ENCODE data around the gene SLIT3.

SLIT3 gene

GRCh38 chr5:169064093-169064492 is 236.8 kb downstream of the SLIT3 start:
- no peak for FAIRE-seq

- no peak for FAIRE-seq
Observed at GRCh38 chr5:169063316-169063953, 237.5 kb downstream of the SLIT3 start.

GRCh38 chr5:169062690-169063089 is 238.2 kb downstream of the SLIT3 start:
- FAIRE-seq, result no peak

- no peak for FAIRE-seq
Observed at GRCh38 chr5:169054506-169054905, 246.4 kb downstream of the SLIT3 start.

- FAIRE-seq, result no peak
Observed at GRCh38 chr5:169052207-169052606, 248.7 kb downstream of the SLIT3 start.

GRCh38 chr5:169051351-169051750 is 249.6 kb downstream of the SLIT3 start:
- FAIRE-seq, result no peak

- FAIRE-seq, result no peak
Observed at GRCh38 chr5:169050636-169051035, 250.3 kb downstream of the SLIT3 start.

- FAIRE-seq, result no peak
Observed at GRCh38 chr5:169050146-169050571, 250.8 kb downstream of the SLIT3 start.

GRCh38 chr5:169049712-169050111 is 251.2 kb downstream of the SLIT3 start:
- FAIRE-seq, result no peak

- no peak for FAIRE-seq
Observed at GRCh38 chr5:169048181-169049125, 252.5 kb downstream of the SLIT3 start.

- no peak for FAIRE-seq
Observed at GRCh38 chr5:169044962-169045361, 256.0 kb downstream of the SLIT3 start.

GRCh38 chr5:169041180-169041579 is 259.8 kb downstream of the SLIT3 start:
- FAIRE-seq, result no peak

- FAIRE-seq, result no peak
Observed at GRCh38 chr5:169039592-169039991, 261.3 kb downstream of the SLIT3 start.

- no peak for FAIRE-seq
Observed at GRCh38 chr5:169037466-169037865, 263.5 kb downstream of the SLIT3 start.

- FAIRE-seq, result no peak
Observed at GRCh38 chr5:169036079-169036805, 264.7 kb downstream of the SLIT3 start.

GRCh38 chr5:169029661-169030274 is 271.2 kb downstream of the SLIT3 start:
- no peak for FAIRE-seq

- no peak for FAIRE-seq
Observed at GRCh38 chr5:169029037-169029436, 271.9 kb downstream of the SLIT3 start.

GRCh38 chr5:169027501-169028061 is 273.4 kb downstream of the SLIT3 start:
- FAIRE-seq, result no peak

GRCh38 chr5:169025491-169025890 is 275.4 kb downstream of the SLIT3 start:
- FAIRE-seq, result no peak

- FAIRE-seq, result no peak
Observed at GRCh38 chr5:169024421-169024820, 276.5 kb downstream of the SLIT3 start.

GRCh38 chr5:169022718-169023117 is 278.2 kb downstream of the SLIT3 start:
- no peak for FAIRE-seq

- no peak for FAIRE-seq
Observed at GRCh38 chr5:169020102-169020501, 280.8 kb downstream of the SLIT3 start.

GRCh38 chr5:169018925-169019324 is 282.0 kb downstream of the SLIT3 start:
- FAIRE-seq, result no peak
